Activated CD8-positive, alpha-beta T cell treated with anti-CD3 and anti-CD28 coated beads for 36 hours (primary cell): ENCODE results near the gene PSORS1C2. TPM values are rescaled to one million over a fixed set of nuclear protein-coding genes. Genes with fewer than 3 reads are reported as not detected.
A peak's percentile ranks its signal among the peaks of the same experiment; 100 is the strongest.

Experiments used
- ATAC-seq: fragments of 200-7000 bp; cut with Tn5 transposase; one replicate; pipeline ENCODE4 v1.10.0; 2021; ENCODE audit warnings: mild to moderate bottlenecking, moderate library complexity
- CTCF ChIA-PET: fragments of 350-600 bp; sonication (Branson Sonifier 250); formaldehyde crosslinking; loops from one replicate; lab custom pipeline; 2021; ENCODE audit warnings: antibody characterized with exemption; lab: Charles Lee
- POLR2A ChIA-PET: fragments of 350-600 bp; sonication (Branson Sonifier 250); formaldehyde crosslinking; loops from one replicate; lab custom pipeline; 2021; ENCODE audit warnings: antibody characterized with exemption; lab: Charles Lee
- DNase-seq: peaks from one replicate; pipeline ENCODE4 v3.0.0-alpha.2; 2020
- H3K27ac Mint-ChIP-seq: one replicate; pipeline ENCODE4 v1.8.0; 2021; ENCODE audit warnings: mild to moderate bottlenecking, mixed read lengths
- H3K27me3 Mint-ChIP-seq: one replicate; pipeline ENCODE4 v1.8.0; 2021; ENCODE audit warnings: mixed read lengths
- H3K36me3 Mint-ChIP-seq: one replicate; pipeline ENCODE4 v1.8.0; 2021; ENCODE audit warnings: low read depth, mixed read lengths
- H3K4me1 Mint-ChIP-seq: one replicate; pipeline ENCODE4 v1.8.0; 2021; ENCODE audit warnings: low read depth, mixed read lengths
- H3K4me3 Mint-ChIP-seq: one replicate; pipeline ENCODE4 v1.8.0; 2021; ENCODE audit warnings: mild to moderate bottlenecking, moderate library complexity, mixed read lengths
- H3K9me3 Mint-ChIP-seq: one replicate; pipeline ENCODE4 v1.8.0; 2021; ENCODE audit warnings: mixed read lengths
- CTCF ChIP-seq: fragments of 200-600 bp; IDR thresholded peaks from one replicate; pipeline ENCODE4 v1.8.0; 2022; ENCODE audit warnings: antibody characterized with exemption, mild to moderate bottlenecking
- intact Hi-C: fragments of 100-400 bp; cut with micrococcal nuclease; formaldehyde crosslinking; loops from one replicate; pipeline ENCODE4 v1.10.0; 2022
- total RNA-seq, 2 experiments: library from RNA; stranded (reverse); gene quantifications; one replicate each; pipeline ENCODE4 v1.2.3, GENCODE V29; 2021

PSORS1C2 gene
- total RNA-seq, 2 experiments from 2014 or later, result not detected

GRCh38 chr6:31161216-31162126 lies 22.6 kb upstream of the PSORS1C2 start:
- POLR2A ChIA-PET, result interaction anchor here (0.6 kb wide), 1 partner anchor 9 kb away, joined by 3 read pairs; no protein-coding TSS in a partner anchor
- Mint-ChIP-seq H3K4me1 (peaks cover 38% of the 10 kb centered on the region), H3K27ac (no peak overlapping the region), H3K4me3 (no peak overlapping the region), H3K9me3 (no peaks in the 10 kb centered on the region), H3K36me3 (peaks cover 52% of the 10 kb centered on the region), H3K27me3 (no peaks in the 10 kb centered on the region)
- CTCF ChIA-PET, result no interaction called here
- no peak for TF ChIP-seq CTCF
- intact Hi-C loops, result no loop called here
- ATAC-seq (no peak), DNase-seq (no peak)

GRCh38 chr6:31158863-31159855 lies 20.3 kb upstream of the PSORS1C2 start:
- ATAC-seq, result peak; percentile 11
- Mint-ChIP-seq H3K4me1 (peaks cover 33% of the 10 kb centered on the region), H3K36me3 (peaks cover 65% of the 10 kb centered on the region), H3K27me3 (no peaks in the 10 kb centered on the region), H3K9me3 (no peaks in the 10 kb centered on the region), H3K4me3 (peak overlapping the region; percentile 97), H3K27ac (peak overlapping the region; percentile 89)
- intact Hi-C loops, result no loop called here
- POLR2A ChIA-PET, result interaction anchor here (0.7 to 2.1 kb wide), 11 partner anchors 13 to 251 kb away, joined by 3 to 9 read pairs (median 4); partner anchors contain the start of genes GTF2H4 and PSORS1C2
- CTCF ChIA-PET, result interaction anchor here (0.8 to 2.9 kb wide), 5 partner anchors 16 to 207 kb away, joined by 3 to 15 read pairs (median 3); no protein-coding TSS in a partner anchor
- DNase-seq, result peak; percentile 61
- TF ChIP-seq CTCF, result no peak

GRCh38 chr6:31158140-31158862 lies 19.4 kb upstream of the PSORS1C2 start, which contains the start of gene TCF19:
Gene TCF19 (plus strand): TSS chr6:31158589. CDS start chr6:31159470, 881 bp downstream.
- peak; percentile 88 for ATAC-seq
- DNase-seq, result peak; percentile 99
- H3K4me1 Mint-ChIP-seq, result peaks cover 24% of the 10 kb centered on the region
- ChIA-PET POLR2A (interaction anchor here (0.7 to 2.1 kb wide), 8 partner anchors 14 to 195 kb away, joined by 3 to 9 read pairs (median 6); partner anchors contain the start of gene PSORS1C2), CTCF (interaction anchor here (0.8 to 2.9 kb wide), 5 partner anchors 17 to 208 kb away, joined by 3 to 15 read pairs (median 3); no protein-coding TSS in a partner anchor)
- no peak for TF ChIP-seq CTCF
- H3K27me3 Mint-ChIP-seq, result no peaks in the 10 kb centered on the region
- peak within 1 kb of the TSS; percentile 89 for H3K27ac Mint-ChIP-seq
- H3K4me3 Mint-ChIP-seq, result peak within 1 kb of the TSS; percentile 97
- intact Hi-C loops, result no loop called here
- H3K9me3 Mint-ChIP-seq, result no peaks in the 10 kb centered on the region
- H3K36me3 Mint-ChIP-seq, result peaks cover 62% of the 10 kb centered on the region

GRCh38 chr6:31157513-31158139 lies 18.8 kb upstream of the PSORS1C2 start, which contains the start of gene CCHCR1:
Gene CCHCR1 (minus strand): TSS chr6:31157802. CDS start chr6:31157600, 202 bp downstream.
- Mint-ChIP-seq H3K27ac (peak within 1 kb of the TSS; percentile 89), H3K4me3 (peak within 1 kb of the TSS; percentile 97), H3K27me3 (no peaks in the 10 kb centered on the region), H3K36me3 (peaks cover 57% of the 10 kb centered on the region), H3K9me3 (no peaks in the 10 kb centered on the region), H3K4me1 (peaks cover 21% of the 10 kb centered on the region)
- no peak for TF ChIP-seq CTCF
- ChIA-PET POLR2A (interaction anchor here (1.1 to 2.0 kb wide), 5 partner anchors 14 to 195 kb away, joined by 3 to 8 read pairs (median 6); partner anchors contain the start of gene PSORS1C2), CTCF (interaction anchor here (1.1 to 2.9 kb wide), 4 partner anchors 18 to 209 kb away, joined by 3 to 15 read pairs (median 4); no protein-coding TSS in a partner anchor)
- peak; percentile 19 for ATAC-seq
- DNase-seq, result no peak
- intact Hi-C loops, result no loop called here
